ENCODE measurements around the gene ST3GAL6. TPM values are rescaled to one million over a fixed set of nuclear protein-coding genes. Genes with fewer than 3 reads are reported as not detected.
"Not testable (repeated sequence)": the region's sequence is repeated elsewhere in the genome, so short reads cannot be mapped to it uniquely, and the experiment has no call there.

The ST3GAL6 gene
- total and polyA plus RNA-seq, 2 of the 13 experiments (the other 11 are each of a cell fraction or from before 2014, with no cell fraction given) = 17.5 to 23.2 TPM

DNA sequence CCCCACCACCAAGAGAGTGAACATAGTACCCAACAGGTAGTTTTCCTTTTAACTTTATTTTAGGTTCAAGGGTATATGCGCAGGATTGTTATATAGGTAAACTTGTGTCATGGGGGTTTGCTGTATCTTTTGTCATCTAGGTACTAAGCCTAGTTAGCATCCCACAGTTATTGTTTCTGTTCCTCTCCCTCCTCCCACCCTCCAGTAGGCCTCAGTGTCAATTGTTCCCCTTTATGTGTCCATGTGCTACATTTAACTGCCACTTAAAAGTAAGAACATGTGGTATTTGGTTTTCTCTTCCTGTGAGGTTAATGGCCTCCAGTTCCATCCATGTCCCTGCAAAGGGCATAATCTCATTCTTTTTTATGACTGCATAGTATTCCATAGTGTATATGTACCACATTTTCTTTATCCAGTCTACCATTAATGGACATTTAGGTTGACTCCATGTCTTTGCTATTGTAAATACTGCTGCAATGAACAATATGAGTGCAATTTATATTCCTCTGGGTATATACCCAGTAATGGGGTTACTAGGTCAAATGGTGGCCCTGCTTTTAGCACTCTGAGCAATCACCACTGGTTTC, 66.2 kb downstream of the ST3GAL6 start (continued):
- TF ChIP-seq ZBTB4 (CRISPR knock-in tag; IDR thresholded peaks at IDR 0.05; ENCODE audit: borderline replicate concordance) = no peak
- TF ChIP-seq IKZF1 (IDR thresholded peaks at IDR 0.05) = no peak
- no peak for TF ChIP-seq ZNF556 (CRISPR knock-in tag; IDR thresholded peaks at IDR 0.05; ENCODE audit: borderline replicate concordance)
- no peak for TF ChIP-seq PPARG (CRISPR knock-in tag; conservative IDR thresholded peaks at IDR 0.05)

DNA sequence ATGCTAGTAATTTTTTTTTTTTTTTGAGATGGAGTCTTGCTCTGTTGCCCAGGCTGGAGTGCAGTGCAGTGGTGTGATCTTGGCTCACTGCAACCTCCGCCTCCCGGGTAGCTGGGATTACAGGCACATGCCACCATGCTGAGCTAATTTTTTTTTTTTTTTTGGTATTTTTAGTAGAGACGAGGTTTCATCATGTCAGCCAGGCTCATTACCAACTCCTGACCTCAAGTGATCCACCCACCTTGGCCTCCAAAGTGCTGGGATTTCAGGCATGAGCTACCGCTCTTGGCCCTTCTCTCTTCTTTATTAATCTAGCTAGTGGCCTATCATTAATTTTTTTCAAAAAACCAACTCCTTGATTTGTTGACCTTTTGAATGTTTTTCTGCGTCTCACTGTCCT, 67.9 kb downstream of the ST3GAL6 start:
- H3K4me1 ChIP-seq (ENCODE audit: insufficient read depth, low read length); H3K4me2 ChIP-seq (ENCODE audit: low read depth, low read length); CTCF ChIA-PET (ENCODE audit: low intra/inter-chr PET ratio, low total read pairs); POLR2A ChIA-PET; H3K79me2 ChIP-seq (ENCODE audit: insufficient read depth, low read length); H3K27me3 ChIP-seq (ENCODE audit: control insufficient read depth in 1 of 2, insufficient read depth in 2 of 2, low read length in 2 of 2); H2AFZ ChIP-seq (ENCODE audit: low read length); H3K27ac ChIP-seq (ENCODE audit: extremely low read length, insufficient read depth, low read length); BruUV-seq (replicated peaks); ATAC-seq; in situ Hi-C loops (cut with HindIII; ENCODE audit: extremely low pct_ligation_motif_present, low pct_unique_long_range_greater_than_20kb); DNase-seq (ENCODE audit: low spot score); FAIRE-seq; H3K4me3 ChIP-seq (replicated peaks in 1 of 3; ENCODE audit: insufficient read depth in 1 of 3, low read depth in 2 of 3, low read length in 3 of 3); H3K36me3 ChIP-seq (replicated peaks in 1 of 2; ENCODE audit: control insufficient read depth in 1 of 2, insufficient read depth in 2 of 2, low read length in 2 of 2); H3K9ac ChIP-seq (ENCODE audit: insufficient read depth, low read depth, low read length); intact Hi-C loops (cut with micrococcal nuclease; ENCODE audit: unreplicated experiment); H3K9me3 ChIP-seq (ENCODE audit: low read length); H4K20me1 ChIP-seq (ENCODE audit: insufficient read depth, low read length): not testable (repeated sequence)
- 94% methylated on average over 5 of the region's 5 CpGs for WGBS (ENCODE audit: low lambda C conversion rate)
